H1 (cell line): ENCODE results near the gene PCBP2. TPM values are rescaled to one million over a fixed set of nuclear protein-coding genes. Genes with fewer than 3 reads are reported as not detected.

Experiments
- CTCF ChIA-PET: fragments of 300-600 bp; sonication (Branson Sonifier 250); formaldehyde crosslinking; loops from one replicate; lab custom pipeline; 2021; ENCODE audit not compliant: partially characterized antibody; lab: Charles Lee
- POLR2A ChIA-PET: fragments of 300-600 bp; sonication (Branson Sonifier 250); formaldehyde crosslinking; loops from one replicate; lab custom pipeline; 2021; ENCODE audit warnings: inconsistent platforms; ENCODE audit not compliant: partially characterized antibody; lab: Charles Lee
- DNase-seq, 2 experiments: peaks; one replicate each; pipeline versions ENCODE4 v3.0.0 to v3.0.0-alpha.2; 2010 to 2022; ENCODE audit warnings: low spot score in 2 of 2, low read depth in 1 of 2, mixed read lengths in 1 of 2
- FAIRE-seq: peaks from 2 replicates; lab custom pipeline; 2011; peaks lifted over from hg19 to GRCh38; lab: Jason Lieb, UNC
- H2AFZ ChIP-seq: 2 replicates; pipeline ENCODE4 v1.8.1; 2012; ENCODE audit warnings: low read length, inconsistent platforms
- H2AK5ac ChIP-seq: 2 replicates; pipeline ENCODE4 v1.6.1; 2013; ENCODE audit warnings: low read depth, low read length
- H2BK120ac ChIP-seq: replicated peaks from 2 replicates; pipeline ENCODE3; 2013; ENCODE audit warnings: low read depth, low read length, inconsistent platforms
- H2BK12ac ChIP-seq: 2 replicates; pipeline ENCODE4 v1.6.1; 2013; ENCODE audit warnings: low read depth, low read length
- H2BK15ac ChIP-seq: 2 replicates; pipeline ENCODE4 v1.6.1; 2013; ENCODE audit warnings: low read length
- H2BK20ac ChIP-seq: 2 replicates; pipeline ENCODE4 v1.6.1; 2013; ENCODE audit warnings: low read length
- H2BK5ac ChIP-seq: 2 replicates; pipeline ENCODE4 v1.6.1; 2013; ENCODE audit warnings: low read depth, low read length
- H3K14ac ChIP-seq: 2 replicates; pipeline ENCODE4 v1.6.1; 2013; ENCODE audit warnings: inconsistent platforms; ENCODE audit not compliant: insufficient read length
- H3K18ac ChIP-seq: 2 replicates; pipeline ENCODE4 v1.6.1; 2013; ENCODE audit warnings: low read length; ENCODE audit errors: extremely low read depth
- H3K23ac ChIP-seq: 2 replicates; pipeline ENCODE4 v1.6.1; 2013; ENCODE audit warnings: inconsistent platforms; ENCODE audit not compliant: insufficient read length
- H3K23me2 ChIP-seq: 2 replicates; pipeline ENCODE4 v1.6.1; 2013; ENCODE audit warnings: low read depth, low read length
- H3K27ac ChIP-seq: 2 replicates; pipeline ENCODE4 v1.6.1; 2011; ENCODE audit warnings: low read depth, low read length, inconsistent platforms
- H3K27me3 ChIP-seq, 4 experiments: replicated peaks in 1 of 4; 1 replicate in 1 of 4; 2 replicates in 3 of 4; pipeline versions ENCODE4 v1.6.1 to v1.8.1; 2011 to 2013; ENCODE audit warnings: low read length in 3 of 4, mild to moderate bottlenecking in 3 of 4, inconsistent platforms in 2 of 4, mixed read lengths in 2 of 4, moderate library complexity in 1 of 4; ENCODE audit not compliant: control insufficient read depth in 3 of 4, insufficient read depth in 3 of 4; ENCODE audit errors: extremely low read depth in 1 of 4
- H3K36me3 ChIP-seq, 4 experiments: 2 replicates each; pipeline versions ENCODE4 v1.6.1 to v1.8.1; 2011 to 2013; ENCODE audit warnings: mild to moderate bottlenecking in 4 of 4, low read length in 3 of 4, moderate library complexity in 2 of 4, control low read depth in 1 of 4, inconsistent platforms in 1 of 4; ENCODE audit not compliant: insufficient read depth in 4 of 4, control insufficient read depth in 2 of 4
- H3K4ac ChIP-seq: replicated peaks from 2 replicates; pipeline ENCODE3; 2013; ENCODE audit warnings: low read length, low read depth, mixed read lengths, inconsistent platforms; ENCODE audit not compliant: insufficient read length
- H3K4me1 ChIP-seq, 4 experiments: replicated peaks in 1 of 4; 1 replicate in 1 of 4; 2 replicates in 3 of 4; pipeline versions ENCODE4 v1.6.1 to v1.8.1; 2011 to 2013; ENCODE audit warnings: low read length in 3 of 4, inconsistent platforms in 2 of 4, mixed read lengths in 1 of 4; ENCODE audit not compliant: insufficient read depth in 4 of 4, control insufficient read depth in 3 of 4
- H3K4me2 ChIP-seq, 2 experiments: 2 replicates each; pipeline versions ENCODE4 v1.6.1 to v1.8.1; 2011 to 2013; ENCODE audit warnings: low read depth in 2 of 2, low read length in 2 of 2, control low read depth in 1 of 2, inconsistent platforms in 1 of 2, mild to moderate bottlenecking in 1 of 2; ENCODE audit not compliant: insufficient read depth in 1 of 2
- H3K4me3 ChIP-seq, 4 experiments: fragments of 200-600, 300-600 bp in 1 of 4; sonication (generic), shearing (Covaris generic), sonication (Bioruptor Twin) in 1 of 4; 2 replicates each; pipeline versions ENCODE4 v1.5.1 to v1.8.1; 2011 to 2016; ENCODE audit warnings: low read length in 4 of 4, low read depth in 3 of 4, control low read depth in 2 of 4, inconsistent platforms in 2 of 4, mild to moderate bottlenecking in 2 of 4, mixed read lengths in 1 of 4, moderate library complexity in 1 of 4; ENCODE audit not compliant: insufficient read depth in 2 of 4; ENCODE audit errors: extremely low read depth in 1 of 4
- H3K56ac ChIP-seq: replicated peaks from 2 replicates; pipeline ENCODE3; 2013; ENCODE audit warnings: low read depth, mild to moderate bottlenecking, mixed read lengths, low read length, inconsistent platforms; ENCODE audit not compliant: insufficient read length
- H3K79me1 ChIP-seq: 2 replicates; pipeline ENCODE4 v1.6.1; 2013; ENCODE audit warnings: low read depth, low read length, control low read depth
- H3K79me2 ChIP-seq, 2 experiments: 2 replicates each; pipeline versions ENCODE4 v1.6.1 to v1.8.1; 2012 to 2013; ENCODE audit warnings: low read length in 2 of 2, mild to moderate bottlenecking in 2 of 2, inconsistent platforms in 1 of 2; ENCODE audit not compliant: insufficient read depth in 2 of 2, control insufficient read depth in 1 of 2
- H3K9ac ChIP-seq, 4 experiments: replicated peaks in 1 of 4; 1 replicate in 1 of 4; 2 replicates in 3 of 4; pipeline versions ENCODE4 v1.6.1 to v1.8.1; 2011 to 2013; ENCODE audit warnings: low read depth in 3 of 4, low read length in 3 of 4, control low read depth in 2 of 4, mild to moderate bottlenecking in 2 of 4, moderate library complexity in 2 of 4, inconsistent platforms in 1 of 4; ENCODE audit errors: extremely low read depth in 1 of 4
- H3K9me3 ChIP-seq, 2 experiments: 2 replicates each; pipeline versions ENCODE4 v1.6.1 to v1.8.1; 2012 to 2013; ENCODE audit warnings: mild to moderate bottlenecking in 2 of 2, moderate library complexity in 2 of 2, control low read depth in 1 of 2, inconsistent platforms in 1 of 2, low read depth in 1 of 2, low read length in 1 of 2, mixed read lengths in 1 of 2; ENCODE audit not compliant: insufficient read depth in 2 of 2
- H4K20me1 ChIP-seq, 2 experiments: replicated peaks in 1 of 2; 2 replicates each; pipeline versions ENCODE3 to v1.8.1; 2011 to 2013; ENCODE audit warnings: inconsistent platforms in 2 of 2, low read length in 2 of 2, mild to moderate bottlenecking in 1 of 2; ENCODE audit not compliant: insufficient read depth in 2 of 2, control insufficient read depth in 1 of 2
- H4K5ac ChIP-seq: 2 replicates; pipeline ENCODE4 v1.6.1; 2013; ENCODE audit warnings: low read length, low read depth, mixed read lengths, inconsistent platforms; ENCODE audit not compliant: insufficient read length
- H4K8ac ChIP-seq: 2 replicates; pipeline ENCODE4 v1.8.0; 2013; ENCODE audit warnings: mild to moderate bottlenecking, moderate library complexity, low read length, inconsistent platforms; ENCODE audit not compliant: insufficient read depth; ENCODE audit errors: extremely low read depth
- H4K91ac ChIP-seq: replicated peaks from 2 replicates; pipeline ENCODE3; 2013; ENCODE audit warnings: low read length, mixed read lengths, inconsistent platforms; ENCODE audit not compliant: insufficient read length
- ATF2 ChIP-seq: IDR thresholded peaks from 2 replicates; pipeline ENCODE4 v1.6.1; 2012; ENCODE audit warnings: low read length, inconsistent platforms
- CBX5 ChIP-seq: fragments of 300-800, 300-1000 bp; sonication (generic); IDR thresholded peaks from 2 replicates; pipeline ENCODE4 v1.7.1; 2016; ENCODE audit warnings: antibody characterized with exemption, low read length, low read depth
- EP300 ChIP-seq, 2 experiments: IDR thresholded peaks; 1 replicate in 1 of 2; 2 replicates in 1 of 2; pipeline ENCODE4 v1.6.1; 2011 to 2012; ENCODE audit warnings: low read depth in 2 of 2, low read length in 2 of 2, mild to moderate bottlenecking in 2 of 2, borderline replicate concordance in 1 of 2, inconsistent platforms in 1 of 2, moderate library complexity in 1 of 2
- GTF2F1 ChIP-seq: IDR thresholded peaks from 2 replicates; pipeline ENCODE4 v1.6.1; 2012; ENCODE audit warnings: low read depth, low read length, improper control_type of control experiment, borderline replicate concordance
- KDM1A ChIP-seq: fragments of 200-600, 300-600 bp; sonication (generic); IDR thresholded peaks from 2 replicates; pipeline ENCODE4 v1.7.1; 2016; ENCODE audit warnings: mild to moderate bottlenecking, low read length, borderline replicate concordance
- POLR2AphosphoS5 ChIP-seq: IDR thresholded peaks from 2 replicates; pipeline ENCODE4 v1.6.1; 2011; ENCODE audit warnings: low read depth, low read length
- RFX5 ChIP-seq: IDR thresholded peaks from 2 replicates; pipeline ENCODE4 v1.6.1; 2011; ENCODE audit warnings: low read depth, low read length, improper control_type of control experiment, borderline replicate concordance
- SP4 ChIP-seq: IDR thresholded peaks from 2 replicates; pipeline ENCODE4 v1.6.1; 2012; ENCODE audit warnings: low read length, inconsistent platforms
- TCF12 ChIP-seq: IDR thresholded peaks from 2 replicates; pipeline ENCODE4 v1.6.1; 2011; ENCODE audit warnings: low read depth, mild to moderate bottlenecking, low read length
- WGBS, 2 experiments: shearing (Covaris generic) in 1 of 2; methylation state at CpG; one replicate each; pipeline versions ENCODE4 v1.1.6 to v1.1.7; 2013 to 2015; ENCODE audit warnings: low lambda C conversion rate in 2 of 2, mixed read lengths in 2 of 2, inconsistent platforms in 1 of 2, low coverage in 1 of 2, missing lambda C conversion rate in 1 of 2; ENCODE audit not compliant: insufficient replicate concordance in 2 of 2, insufficient coverage in 1 of 2, insufficient read length in 1 of 2; ENCODE audit errors: extremely low coverage in 1 of 2, missing lambda C conversion rate in 1 of 2; 5-methylcytosine and 5-hydroxymethylcytosine counted together
- polyA plus RNA-seq, 7 experiments: library from polyadenylated mRNA; depleted of rRNA in 3 of 7; stranded (reverse) in 5 of 7; unstranded in 2 of 7; fragments of >200 nt in 5 of 7; fragments of 200-250 nt in 2 of 7; gene quantifications; 1 replicate in 5 of 7; 2 replicates in 1 of 7; 4 replicates in 1 of 7; pipeline versions ENCODE4 v1.2.1 to v1.2.3, GENCODE V29; 2011 to 2013; ENCODE audit warnings: missing spikeins in 2 of 7, mixed read lengths in 2 of 7
- total RNA-seq: library from RNA; stranded (reverse); fragmentation: NEBNext Ultra II Directional; extraction: Animal tissue kit (Norgen Biotek cat#: 25700); gene quantifications from 2 replicates; pipeline ENCODE4 v1.2.1, GENCODE V29; 2021

PCBP2 gene
- total and polyA plus RNA-seq, 2 of the 8 experiments (the other 6 are each of a cell fraction or from before 2014, with no cell fraction given), result 470 to 1,123 TPM

GRCh38 chr12:53493610-53494391 lies 41.9 kb downstream of the PCBP2 start:
- Histone ChIP-seq H3K27me3 (no peaks in the 10 kb centered on the region), H3K36me3 (no peaks in the 10 kb centered on the region), H4K20me1 (peaks cover 0 to 3% of the 10 kb centered on the region in 2 experiments), H2BK15ac (peak overlapping the region; percentile 98), H3K4me1 (peaks cover 15 to 44% (median 18%) of the 10 kb centered on the region in 4 experiments), H3K4me3 (peak overlapping the region; percentile 54 to 65 (median 57); a peak in 7 of 8 replicates), H2BK20ac (peak overlapping the region; percentile 13; the same call in 1 of the 2 replicates), H3K27ac (peak overlapping the region; percentile 55; the same call in 1 of the 2 replicates), H3K79me1 (peaks cover 7% of the 10 kb centered on the region), H2AK5ac (peak overlapping the region; percentile 47; the same call in 1 of the 2 replicates), H3K23me2 (peaks cover 16% of the 10 kb centered on the region), H2BK5ac (peak overlapping the region; percentile 22; the same call in 1 of the 2 replicates), H3K9ac (peak overlapping the region in 2 of 4 experiments; percentile 57 to 58; a peak in 4 of 7 replicates), H2BK120ac (no peak overlapping the region), H3K14ac (no peak overlapping the region), H3K4me2 (peak overlapping the region; percentile 87 to 95), H2BK12ac (0 out of 2 replicates have a peak overlapping the region, but pooled peaks have one; percentile 39), H4K5ac (no peak overlapping the region), H3K23ac (no peak overlapping the region), H3K18ac (peak overlapping the region; percentile 97), H3K79me2 (peaks cover 0 to 18% of the 10 kb centered on the region in 2 experiments; a peak in 2 of 4 replicates), H4K91ac (peak overlapping the region; percentile 15), H3K56ac (no peak overlapping the region), H3K4ac (no peak overlapping the region), H4K8ac (no peak overlapping the region), H2AFZ (peak overlapping the region; percentile 21; the same call in 1 of the 2 replicates), H3K9me3 (no peaks in the 10 kb centered on the region)
- FAIRE-seq (no peak), DNase-seq (no peak)
- WGBS, 2 experiments, result 50% methylated on average over 11 of the region's 11 CpGs; no CpG with 5 or more reads in 1 of the 2 experiments
- CTCF ChIA-PET, result interaction anchor here (0.9 to 4.7 kb wide), 13 partner anchors 9 to 166 kb away, joined by 3 to 25 read pairs (median 4); partner anchors contain the start of gene NPFF
- POLR2A ChIA-PET, result interaction anchor here (0.6 to 67.0 kb wide), 7 partner anchors 0 to 241 kb away, joined by 3 to 3397 read pairs (median 4); partner anchors contain the start of genes AAAS, MAP3K12, NPFF and PCBP2
- TF ChIP-seq SP4 (no peak), EP300 (IDR thresholded peaks at IDR 0.05; ENCODE audit: borderline replicate concordance in 1 of 2, low read depth in 2 of 2, low read length in 2 of 2) (no peak), ATF2 (no peak), CBX5 (no peak), TCF12 (no peak), KDM1A (no peak), GTF2F1 (no peak), POLR2AphosphoS5 (no peak), RFX5 (no peak)
